CD1c-positive myeloid dendritic cell (primary cell): ENCODE results near the gene TTC28.

Experiments
- DNase-seq: peaks from one replicate; pipeline ENCODE4 v3.0.0-alpha.2; 2016; ENCODE audit errors: extremely low spot score

Gene TTC28

GRCh38 chr22:28441720-28442263, 237.8 kb downstream of the TTC28 start:
- no peak for DNase-seq

- DNase-seq, result no peak
Observed at GRCh38 chr22:28440592-28441390, 238.8 kb downstream of the TTC28 start.

GRCh38 chr22:28438183-28438768, 241.4 kb downstream of the TTC28 start:
- DNase-seq, result no peak

GRCh38 chr22:28435982-28436381, 243.7 kb downstream of the TTC28 start:
- DNase-seq, result no peak

- DNase-seq, result no peak
Observed at GRCh38 chr22:28435140-28435768, 244.4 kb downstream of the TTC28 start.

- no peak for DNase-seq
Observed at GRCh38 chr22:28430466-28431025, 249.1 kb downstream of the TTC28 start.

GRCh38 chr22:28429711-28430110, 249.9 kb downstream of the TTC28 start:
- DNase-seq, result no peak

GRCh38 chr22:28428271-28428670, 251.4 kb downstream of the TTC28 start:
- no peak for DNase-seq

GRCh38 chr22:28426346-28427132, 253.1 kb downstream of the TTC28 start:
- no peak for DNase-seq

GRCh38 chr22:28425211-28425610, 254.4 kb downstream of the TTC28 start:
- no peak for DNase-seq

GRCh38 chr22:28424427-28425080, 255.1 kb downstream of the TTC28 start:
- DNase-seq, result no peak

- no peak for DNase-seq
Observed at GRCh38 chr22:28419919-28420318, 259.7 kb downstream of the TTC28 start.

- no peak for DNase-seq
Observed at GRCh38 chr22:28418008-28418407, 261.6 kb downstream of the TTC28 start.

- no peak for DNase-seq
Observed at GRCh38 chr22:28417431-28417830, 262.2 kb downstream of the TTC28 start.

- no peak for DNase-seq
Observed at GRCh38 chr22:28414913-28415312, 264.7 kb downstream of the TTC28 start.

- DNase-seq, result no peak
Observed at GRCh38 chr22:28413612-28414399, 265.8 kb downstream of the TTC28 start.

GRCh38 chr22:28412109-28412508, 267.5 kb downstream of the TTC28 start:
- no peak for DNase-seq

GRCh38 chr22:28411125-28411524, 268.5 kb downstream of the TTC28 start:
- no peak for DNase-seq

- DNase-seq, result peak; percentile 69
Observed at GRCh38 chr22:28410050-28410816, 269.4 kb downstream of the TTC28 start.
